Uterus (tissue), 2 donors: ENCODE data around the gene RNF157.

Experiments used
- POLR2A ChIP-seq, 2 donors: fragments of 450-650 bp; IDR thresholded peaks; one replicate each; pipeline ENCODE4 v1.6.1; 2016; ENCODE audit warnings: antibody characterized with exemption in 2 of 2, mild to moderate bottlenecking in 1 of 2, moderate library complexity in 1 of 2
- TF ChIP-seq, protein P1 (sequence below), 4 experiments: fragments of 200-600 bp in 2 of 4; fragments of 450-650 bp in 2 of 4; sonication (generic) in 2 of 4; IDR thresholded peaks; one replicate each; pipeline ENCODE4 v1.5.1; 2016 to 2019; ENCODE audit warnings: antibody characterized with exemption in 4 of 4, mild to moderate bottlenecking in 2 of 4, moderate library complexity in 1 of 4

- TF ChIP-seq, protein P1, sequence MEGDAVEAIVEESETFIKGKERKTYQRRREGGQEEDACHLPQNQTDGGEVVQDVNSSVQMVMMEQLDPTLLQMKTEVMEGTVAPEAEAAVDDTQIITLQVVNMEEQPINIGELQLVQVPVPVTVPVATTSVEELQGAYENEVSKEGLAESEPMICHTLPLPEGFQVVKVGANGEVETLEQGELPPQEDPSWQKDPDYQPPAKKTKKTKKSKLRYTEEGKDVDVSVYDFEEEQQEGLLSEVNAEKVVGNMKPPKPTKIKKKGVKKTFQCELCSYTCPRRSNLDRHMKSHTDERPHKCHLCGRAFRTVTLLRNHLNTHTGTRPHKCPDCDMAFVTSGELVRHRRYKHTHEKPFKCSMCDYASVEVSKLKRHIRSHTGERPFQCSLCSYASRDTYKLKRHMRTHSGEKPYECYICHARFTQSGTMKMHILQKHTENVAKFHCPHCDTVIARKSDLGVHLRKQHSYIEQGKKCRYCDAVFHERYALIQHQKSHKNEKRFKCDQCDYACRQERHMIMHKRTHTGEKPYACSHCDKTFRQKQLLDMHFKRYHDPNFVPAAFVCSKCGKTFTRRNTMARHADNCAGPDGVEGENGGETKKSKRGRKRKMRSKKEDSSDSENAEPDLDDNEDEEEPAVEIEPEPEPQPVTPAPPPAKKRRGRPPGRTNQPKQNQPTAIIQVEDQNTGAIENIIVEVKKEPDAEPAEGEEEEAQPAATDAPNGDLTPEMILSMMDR (IDR thresholded peaks at IDR 0.05) = no peak
- TF ChIP-seq POLR2A (IDR thresholded peaks at IDR 0.05) = no peak
Measured at GRCh38 chr17:76137351-76138233, 102.7 kb downstream of the RNF157 start.
